HT1080 (cell line): ENCODE results near the gene ZBTB38. TPM values are rescaled to one million over a fixed set of nuclear protein-coding genes. Genes with fewer than 3 reads are reported as not detected.

Source experiments
- DNase-seq: peaks from one replicate; pipeline ENCODE4 v3.0.0-alpha.2; 2015; ENCODE audit warnings: low read depth
- total RNA-seq: library from RNA; depleted of rRNA; stranded (reverse); fragments of >200 nt; shearing (Covaris generic); gene quantifications from 2 replicates; pipeline ENCODE4 v1.2.3, GENCODE V29; 2014

Gene ZBTB38
- total RNA-seq, 1 experiment from 2014 or later, result 266 TPM

GRCh38 chr3:141367038-141367730 is 1.1 kb upstream of the ZBTB38 start:
- DNase-seq, result peak; percentile 100

- peak; percentile 63 for DNase-seq
These were observed 856 bp downstream of the ZBTB38 start for GRCh38 chr3:141368925-141369794.

- peak; percentile 98 for DNase-seq
These were observed 1.8 kb downstream of the ZBTB38 start for GRCh38 chr3:141370065-141370533.

GRCh38 chr3:141371882-141372281 is 3.6 kb downstream of the ZBTB38 start:
- DNase-seq, result no peak

- DNase-seq, result no peak
These were observed 4.4 kb downstream of the ZBTB38 start for GRCh38 chr3:141372656-141373055.

GRCh38 chr3:141373232-141373631 is 4.9 kb downstream of the ZBTB38 start:
- DNase-seq, result no peak

- DNase-seq, result peak; percentile 73
These were observed 5.6 kb downstream of the ZBTB38 start for GRCh38 chr3:141373768-141374526.

- no peak for DNase-seq
These were observed 7.3 kb downstream of the ZBTB38 start for GRCh38 chr3:141375381-141376301.

GRCh38 chr3:141377377-141377776 is 9.1 kb downstream of the ZBTB38 start:
- no peak for DNase-seq

GRCh38 chr3:141378556-141378955 is 10.3 kb downstream of the ZBTB38 start:
- no peak for DNase-seq

GRCh38 chr3:141379250-141379966 is 11.1 kb downstream of the ZBTB38 start:
- no peak for DNase-seq

GRCh38 chr3:141380279-141380678 is 12.0 kb downstream of the ZBTB38 start:
- no peak for DNase-seq

- DNase-seq, result no peak
These were observed 12.7 kb downstream of the ZBTB38 start for GRCh38 chr3:141380987-141381386.

- DNase-seq, result no peak
These were observed 14.3 kb downstream of the ZBTB38 start for GRCh38 chr3:141382571-141382970.

- DNase-seq, result no peak
These were observed 15.3 kb downstream of the ZBTB38 start for GRCh38 chr3:141383555-141384129.

- no peak for DNase-seq
These were observed 15.9 kb downstream of the ZBTB38 start for GRCh38 chr3:141384157-141384556.

GRCh38 chr3:141384575-141384974 is 16.3 kb downstream of the ZBTB38 start:
- DNase-seq, result no peak

GRCh38 chr3:141385406-141386125 is 17.3 kb downstream of the ZBTB38 start:
- DNase-seq, result no peak

GRCh38 chr3:141386126-141386488 is 17.8 kb downstream of the ZBTB38 start:
- no peak for DNase-seq
